RCC 7860 (cell line): ENCODE measurements around the gene ZNF146.
"Not testable (repeated sequence)": the region's sequence is repeated elsewhere in the genome, so short reads cannot be mapped to it uniquely, and the experiment has no call there.

ENCODE experiments used
- DNase-seq: peaks from one replicate; pipeline ENCODE4 v3.0.0-alpha.2; 2015; ENCODE audit warnings: low spot score
- FAIRE-seq: peaks from 2 replicates; lab custom pipeline; 2012; peaks lifted over from hg19 to GRCh38; lab: Jason Lieb, UNC

ZNF146 gene

GRCh38 chr19:36233626-36234025, 18.7 kb downstream of the ZNF146 start:
- FAIRE-seq, DNase-seq: not testable (repeated sequence)

GRCh38 chr19:36236304-36236945, 21.5 kb downstream of the ZNF146 start:
- FAIRE-seq: no peak

DNA sequence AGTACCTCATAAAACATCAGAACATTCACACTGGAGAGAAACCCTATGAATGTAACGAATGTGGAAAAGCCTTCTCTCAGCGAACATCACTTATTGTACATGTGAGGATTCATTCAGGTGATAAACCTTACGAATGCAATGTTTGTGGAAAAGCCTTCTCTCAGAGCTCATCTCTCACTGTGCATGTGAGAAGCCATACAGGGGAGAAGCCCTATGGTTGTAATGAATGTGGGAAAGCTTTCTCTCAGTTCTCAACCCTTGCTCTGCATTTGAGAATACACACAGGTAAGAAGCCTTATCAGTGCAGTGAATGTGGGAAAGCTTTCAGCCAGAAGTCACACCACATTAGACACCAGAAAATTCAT, 22.0 kb downstream of the ZNF146 start:
- FAIRE-seq (no peak), DNase-seq (no peak)

More at GRCh38 chr19:36236304-36236945, 21.5 kb downstream of the ZNF146 start:
- DNase-seq: no peak

GRCh38 chr19:36244066-36244465, 29.2 kb downstream of the ZNF146 start:
- FAIRE-seq (no peak), DNase-seq (no peak)

DNA sequence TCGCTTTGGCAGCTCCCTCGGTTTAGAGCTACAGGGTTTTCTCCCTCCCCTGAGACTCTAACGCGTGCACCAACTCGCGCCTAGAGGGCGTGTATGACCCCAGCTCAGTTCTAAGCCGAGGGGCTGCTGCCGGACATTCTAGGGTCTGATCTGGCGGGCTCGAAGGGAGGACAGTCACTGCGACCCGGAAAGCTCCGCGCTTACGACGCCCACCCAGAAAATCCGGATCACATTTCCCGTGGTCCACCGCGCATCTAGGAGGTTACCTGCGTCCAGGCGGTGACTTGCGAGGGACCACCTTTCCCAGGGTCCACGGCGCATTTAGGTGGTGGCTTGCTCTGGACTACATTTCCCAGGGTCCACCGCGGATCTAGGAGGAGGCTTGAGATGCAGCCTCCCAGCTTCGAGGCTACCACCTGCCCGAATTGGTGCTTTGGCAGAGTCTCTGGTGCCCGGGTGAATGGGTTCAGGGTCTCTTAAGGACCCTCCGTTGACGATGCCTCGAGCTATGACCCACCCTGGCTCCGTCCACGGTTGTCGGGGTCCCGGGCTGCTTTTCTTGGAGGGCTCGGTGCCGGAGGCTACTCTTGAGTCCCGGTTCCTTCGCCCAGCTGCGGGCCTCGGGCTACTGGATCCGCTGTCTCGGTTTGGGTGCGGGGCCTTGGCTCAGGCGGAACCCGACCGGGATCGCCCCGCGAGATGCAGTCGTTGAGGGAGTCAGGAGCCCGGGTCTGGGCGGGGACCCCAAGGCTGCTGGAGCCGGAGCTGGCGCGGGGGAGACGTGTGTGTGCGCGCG, 30.5 kb downstream of the ZNF146 start:
- FAIRE-seq (no peak), DNase-seq (no peak)

- DNase-seq (no peak), FAIRE-seq (no peak)
Measured at GRCh38 chr19:36246006-36246481, 31.1 kb downstream of the ZNF146 start.

GRCh38 chr19:36252047-36252446, 37.1 kb downstream of the ZNF146 start:
- no peak for FAIRE-seq

DNA sequence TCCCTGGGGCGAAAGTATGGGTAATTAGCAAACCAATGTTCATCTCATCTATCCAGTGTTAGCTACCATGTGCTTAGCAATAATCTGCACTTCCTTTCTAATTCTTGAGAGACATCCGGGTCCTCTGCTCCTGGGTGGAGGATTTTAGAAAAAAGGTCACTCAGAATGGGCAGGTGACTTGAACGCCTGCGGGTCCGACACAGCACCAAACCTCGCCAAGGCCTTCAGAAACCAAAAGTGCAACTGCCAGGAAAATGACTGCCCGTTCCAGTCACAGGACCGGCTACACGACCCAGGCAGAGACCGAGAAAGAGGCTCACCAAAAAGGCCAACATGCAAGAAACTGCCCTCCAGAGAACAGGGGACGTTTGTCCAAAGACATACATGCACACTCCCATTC, 39.9 kb downstream of the ZNF146 start:
- DNase-seq: no peak
- no peak for FAIRE-seq

More at GRCh38 chr19:36252047-36252446, 37.1 kb downstream of the ZNF146 start:
- DNase-seq: no peak

GRCh38 chr19:36255316-36255715, 40.4 kb downstream of the ZNF146 start:
- FAIRE-seq (no peak), DNase-seq (no peak)

DNA sequence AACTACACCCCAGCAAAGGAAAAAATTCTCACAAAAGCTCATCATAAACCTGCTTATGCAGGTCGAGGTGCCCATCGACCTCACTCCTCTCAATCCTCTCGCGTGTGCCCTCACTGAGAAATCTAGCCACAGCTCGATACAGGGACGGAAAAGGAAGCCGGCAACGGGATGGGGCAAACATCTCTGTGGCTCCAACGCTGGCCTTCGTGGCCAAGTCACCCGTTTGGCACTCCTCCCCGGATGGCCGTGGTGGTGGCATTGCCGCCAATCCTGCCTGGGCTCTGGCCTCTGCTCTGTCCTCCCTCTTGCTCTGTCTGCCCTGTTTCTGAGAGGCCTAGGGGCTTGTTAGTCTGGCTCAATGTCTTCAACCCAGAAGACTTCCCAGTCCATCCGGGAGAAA, 41.2 kb downstream of the ZNF146 start:
- DNase-seq (no peak), FAIRE-seq (no peak)

DNA sequence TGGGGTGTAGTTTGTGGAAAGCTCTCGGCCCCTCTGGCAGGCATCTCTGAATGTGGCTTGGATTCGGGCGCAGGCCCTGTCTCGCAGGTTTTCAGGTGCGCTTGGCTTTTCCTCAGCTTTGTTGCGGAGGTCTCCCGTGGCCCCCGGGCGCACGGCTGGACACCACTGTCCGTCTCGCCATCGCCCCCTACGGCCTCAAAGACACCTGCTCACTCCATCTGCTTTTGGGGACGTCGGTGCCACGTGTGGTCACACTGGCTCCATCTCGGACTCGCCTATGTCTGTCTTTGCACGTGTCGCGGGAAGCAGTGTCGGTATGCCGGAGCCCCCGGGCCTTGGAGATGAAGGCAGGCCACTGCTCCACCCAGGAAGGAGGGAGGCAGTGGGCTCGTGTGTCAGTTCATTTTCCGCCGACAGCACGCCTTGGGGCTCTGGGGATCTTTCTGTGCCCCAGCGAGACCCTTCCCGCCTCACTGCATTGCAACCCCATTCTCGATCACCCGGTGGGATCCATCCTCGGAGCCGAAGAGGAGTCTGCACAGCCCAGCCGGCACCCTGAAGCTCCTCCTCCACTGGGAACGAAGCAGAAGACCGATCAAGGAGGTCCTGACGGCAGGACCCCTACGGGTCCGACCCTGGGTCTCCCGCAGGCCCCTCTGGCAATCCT, 42.1 kb downstream of the ZNF146 start:
- DNase-seq (no peak), FAIRE-seq (no peak)

DNA sequence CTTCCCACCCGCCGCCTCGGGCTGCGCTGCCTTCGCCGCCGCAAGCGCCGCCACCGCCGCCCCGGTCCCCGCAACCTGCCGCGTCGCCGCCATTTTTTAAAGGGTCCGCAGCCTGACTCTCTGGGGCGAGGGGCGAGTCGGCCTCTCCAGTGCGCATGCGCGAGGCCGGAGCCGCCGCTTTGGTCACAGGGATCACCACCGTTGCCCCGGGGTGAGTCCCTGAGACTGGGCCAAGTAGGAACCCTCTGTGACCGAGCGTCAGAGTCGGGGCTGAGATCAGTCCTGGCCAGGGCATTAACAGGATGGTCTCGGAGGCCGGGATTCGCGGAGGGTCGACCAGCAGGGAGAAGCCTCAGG, 42.6 kb downstream of the ZNF146 start:
- no peak for DNase-seq
- FAIRE-seq: no peak

DNA sequence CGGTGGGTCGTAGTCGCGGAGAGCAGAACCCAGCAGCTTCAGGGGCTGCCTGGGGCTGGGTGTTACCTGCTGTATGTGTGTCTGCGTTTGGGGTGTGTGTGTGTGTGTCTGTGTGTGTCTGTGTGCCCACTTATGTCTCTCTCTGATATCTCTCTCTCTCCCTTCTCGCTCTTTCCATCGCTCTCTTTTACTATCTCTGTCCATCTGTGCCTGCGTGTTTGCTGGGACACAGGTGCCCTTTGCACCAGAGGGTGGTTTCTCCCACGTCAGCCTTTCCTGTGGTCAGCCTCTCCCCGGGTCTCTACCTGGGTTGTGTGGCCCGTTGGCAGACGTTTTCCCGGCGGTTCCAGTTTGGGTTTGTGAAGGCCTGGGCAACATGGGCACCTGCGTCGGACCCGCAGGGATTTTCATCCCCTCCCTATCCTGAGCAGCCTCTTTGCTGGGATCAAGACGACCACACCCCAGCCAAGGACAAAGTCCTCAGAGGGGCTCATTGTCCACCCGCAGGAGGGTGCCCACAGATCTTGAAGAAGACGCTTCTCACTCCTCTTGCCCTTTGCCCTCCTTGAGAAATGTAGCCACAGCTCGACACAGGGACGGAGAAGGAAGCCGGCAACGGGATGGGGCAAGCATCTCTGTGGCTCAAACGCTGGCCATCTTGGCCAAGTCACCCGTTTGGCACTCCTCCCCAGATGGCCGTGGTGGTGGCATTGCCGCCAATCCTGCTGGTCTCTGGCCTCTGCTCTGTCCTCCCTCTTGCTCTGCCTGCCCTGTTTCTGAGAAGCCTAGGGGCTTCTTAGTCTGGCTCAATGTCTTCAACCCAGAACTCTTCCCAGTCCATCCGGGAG, 43.3 kb downstream of the ZNF146 start:
- FAIRE-seq: no peak
- DNase-seq: no peak

DNA sequence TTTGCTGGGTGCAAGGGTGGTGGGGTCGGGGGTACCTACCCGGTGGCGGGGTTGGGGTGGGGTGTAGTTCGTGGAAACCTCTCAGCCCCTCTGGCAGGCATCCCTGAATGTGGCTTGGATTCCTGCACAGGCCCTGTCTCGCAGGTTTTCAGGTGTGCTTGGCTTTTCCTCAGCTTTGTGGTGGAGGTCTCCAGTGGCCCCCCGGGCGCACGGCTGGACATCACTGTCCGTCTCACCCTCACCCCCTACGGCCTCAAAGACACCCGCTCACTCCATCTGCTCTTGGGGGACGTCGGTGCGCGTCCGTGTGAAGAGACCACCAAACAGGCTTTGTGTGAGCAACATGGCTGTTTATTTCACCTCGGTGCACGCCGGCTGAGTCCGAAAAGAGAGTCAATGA, 44.3 kb downstream of the ZNF146 start:
- no peak for DNase-seq
- no peak for FAIRE-seq

DNA sequence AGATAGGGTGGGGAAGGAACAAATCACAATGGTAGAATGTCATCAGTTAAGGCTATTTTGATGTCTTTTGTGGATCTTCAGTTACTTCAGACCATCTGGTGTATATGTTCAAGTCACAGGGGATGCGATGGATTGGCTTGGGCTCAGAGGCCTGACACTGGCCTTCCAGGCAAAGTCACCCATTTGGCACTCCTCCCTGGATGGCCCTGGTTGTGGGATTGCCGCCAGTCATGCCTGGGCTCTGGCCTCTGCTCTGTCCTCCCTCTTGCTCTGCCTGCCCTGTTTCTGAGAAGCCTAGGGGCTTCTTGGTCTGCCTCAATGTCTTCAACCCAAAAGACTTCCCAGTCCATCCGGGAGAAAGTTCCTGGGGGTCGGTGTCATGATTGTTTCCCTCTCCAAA, 50.2 kb downstream of the ZNF146 start:
- no peak for DNase-seq
- no peak for FAIRE-seq

- DNase-seq (no peak), FAIRE-seq (no peak)
Measured at GRCh38 chr19:36265856-36266374, 51.0 kb downstream of the ZNF146 start.

DNA sequence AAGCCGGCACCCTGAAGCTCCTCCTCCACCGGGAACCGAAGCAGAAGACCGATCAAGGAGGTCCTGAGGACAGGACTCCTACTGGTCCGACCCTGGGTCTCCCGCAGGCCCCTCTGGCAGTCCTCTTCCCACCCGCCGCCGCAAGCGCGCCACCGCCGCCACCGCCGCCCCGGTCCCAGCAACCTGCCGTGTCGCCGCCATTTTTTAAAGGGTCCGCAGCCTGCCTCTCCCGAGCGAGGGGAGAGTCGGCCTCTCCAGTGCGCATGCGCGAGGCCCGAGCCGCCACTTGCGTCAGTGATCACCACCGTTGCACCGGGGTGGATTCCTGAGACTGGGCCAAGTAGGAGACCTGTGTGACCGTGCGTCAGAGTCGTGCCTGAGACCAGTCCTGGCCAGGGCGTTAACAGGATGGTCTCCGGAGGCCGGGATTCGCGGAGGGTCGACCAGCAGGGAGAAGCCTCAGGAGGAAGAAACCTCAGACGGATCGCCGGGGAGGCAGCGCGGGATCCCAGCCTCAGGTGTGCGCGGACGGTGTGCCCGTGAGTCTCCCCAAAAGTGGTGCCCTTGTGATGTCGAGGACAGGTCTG, 51.6 kb downstream of the ZNF146 start:
- DNase-seq (no peak), FAIRE-seq (no peak)

GRCh38 chr19:36267061-36267845, 52.3 kb downstream of the ZNF146 start:
- FAIRE-seq (no peak), DNase-seq (no peak)

GRCh38 chr19:36268081-36268480, 53.2 kb downstream of the ZNF146 start:
- FAIRE-seq: not testable (repeated sequence)

More at GRCh38 chr19:36268081-36268480, 53.2 kb downstream of the ZNF146 start:
- DNase-seq: not testable (repeated sequence)
